H1 (cell line): Measurements from ENCODE around the gene PRPF38A. TPM values are rescaled to one million over a fixed set of nuclear protein-coding genes. Genes with fewer than 3 reads are reported as not detected.

Experiments
- CTCF ChIA-PET: fragments of 300-600 bp; sonication (Branson Sonifier 250); formaldehyde crosslinking; loops from one replicate; lab custom pipeline; 2021; ENCODE audit not compliant: partially characterized antibody; lab: Charles Lee
- POLR2A ChIA-PET: fragments of 300-600 bp; sonication (Branson Sonifier 250); formaldehyde crosslinking; loops from one replicate; lab custom pipeline; 2021; ENCODE audit warnings: inconsistent platforms; ENCODE audit not compliant: partially characterized antibody; lab: Charles Lee
- DNase-seq, 2 experiments: peaks; one replicate each; pipeline versions ENCODE4 v3.0.0 to v3.0.0-alpha.2; 2010 to 2022; ENCODE audit warnings: low spot score in 2 of 2, low read depth in 1 of 2, mixed read lengths in 1 of 2
- FAIRE-seq: peaks from 2 replicates; lab custom pipeline; 2011; peaks lifted over from hg19 to GRCh38; lab: Jason Lieb, UNC
- H2AFZ ChIP-seq: 2 replicates; pipeline ENCODE4 v1.8.1; 2012; ENCODE audit warnings: low read length, inconsistent platforms
- H2AK5ac ChIP-seq: 2 replicates; pipeline ENCODE4 v1.6.1; 2013; ENCODE audit warnings: low read depth, low read length
- H2BK120ac ChIP-seq: replicated peaks from 2 replicates; pipeline ENCODE3; 2013; ENCODE audit warnings: low read depth, low read length, inconsistent platforms
- H2BK12ac ChIP-seq: 2 replicates; pipeline ENCODE4 v1.6.1; 2013; ENCODE audit warnings: low read depth, low read length
- H2BK15ac ChIP-seq: 2 replicates; pipeline ENCODE4 v1.6.1; 2013; ENCODE audit warnings: low read length
- H2BK20ac ChIP-seq: 2 replicates; pipeline ENCODE4 v1.6.1; 2013; ENCODE audit warnings: low read length
- H2BK5ac ChIP-seq: 2 replicates; pipeline ENCODE4 v1.6.1; 2013; ENCODE audit warnings: low read depth, low read length
- H3K14ac ChIP-seq: 2 replicates; pipeline ENCODE4 v1.6.1; 2013; ENCODE audit warnings: inconsistent platforms; ENCODE audit not compliant: insufficient read length
- H3K18ac ChIP-seq: 2 replicates; pipeline ENCODE4 v1.6.1; 2013; ENCODE audit warnings: low read length; ENCODE audit errors: extremely low read depth
- H3K23ac ChIP-seq: 2 replicates; pipeline ENCODE4 v1.6.1; 2013; ENCODE audit warnings: inconsistent platforms; ENCODE audit not compliant: insufficient read length
- H3K23me2 ChIP-seq: 2 replicates; pipeline ENCODE4 v1.6.1; 2013; ENCODE audit warnings: low read depth, low read length
- H3K27ac ChIP-seq: 2 replicates; pipeline ENCODE4 v1.6.1; 2011; ENCODE audit warnings: low read depth, low read length, inconsistent platforms
- H3K27me3 ChIP-seq, 4 experiments: replicated peaks in 1 of 4; 1 replicate in 1 of 4; 2 replicates in 3 of 4; pipeline versions ENCODE4 v1.6.1 to v1.8.1; 2011 to 2013; ENCODE audit warnings: low read length in 3 of 4, mild to moderate bottlenecking in 3 of 4, inconsistent platforms in 2 of 4, mixed read lengths in 2 of 4, moderate library complexity in 1 of 4; ENCODE audit not compliant: control insufficient read depth in 3 of 4, insufficient read depth in 3 of 4; ENCODE audit errors: extremely low read depth in 1 of 4
- H3K36me3 ChIP-seq, 4 experiments: 2 replicates each; pipeline versions ENCODE4 v1.6.1 to v1.8.1; 2011 to 2013; ENCODE audit warnings: mild to moderate bottlenecking in 4 of 4, low read length in 3 of 4, moderate library complexity in 2 of 4, control low read depth in 1 of 4, inconsistent platforms in 1 of 4; ENCODE audit not compliant: insufficient read depth in 4 of 4, control insufficient read depth in 2 of 4
- H3K4ac ChIP-seq: replicated peaks from 2 replicates; pipeline ENCODE3; 2013; ENCODE audit warnings: low read length, low read depth, mixed read lengths, inconsistent platforms; ENCODE audit not compliant: insufficient read length
- H3K4me1 ChIP-seq, 4 experiments: replicated peaks in 1 of 4; 1 replicate in 1 of 4; 2 replicates in 3 of 4; pipeline versions ENCODE4 v1.6.1 to v1.8.1; 2011 to 2013; ENCODE audit warnings: low read length in 3 of 4, inconsistent platforms in 2 of 4, mixed read lengths in 1 of 4; ENCODE audit not compliant: insufficient read depth in 4 of 4, control insufficient read depth in 3 of 4
- H3K4me2 ChIP-seq, 2 experiments: 2 replicates each; pipeline versions ENCODE4 v1.6.1 to v1.8.1; 2011 to 2013; ENCODE audit warnings: low read depth in 2 of 2, low read length in 2 of 2, control low read depth in 1 of 2, inconsistent platforms in 1 of 2, mild to moderate bottlenecking in 1 of 2; ENCODE audit not compliant: insufficient read depth in 1 of 2
- H3K4me3 ChIP-seq, 4 experiments: fragments of 200-600, 300-600 bp in 1 of 4; sonication (generic), shearing (Covaris generic), sonication (Bioruptor Twin) in 1 of 4; 2 replicates each; pipeline versions ENCODE4 v1.5.1 to v1.8.1; 2011 to 2016; ENCODE audit warnings: low read length in 4 of 4, low read depth in 3 of 4, control low read depth in 2 of 4, inconsistent platforms in 2 of 4, mild to moderate bottlenecking in 2 of 4, mixed read lengths in 1 of 4, moderate library complexity in 1 of 4; ENCODE audit not compliant: insufficient read depth in 2 of 4; ENCODE audit errors: extremely low read depth in 1 of 4
- H3K56ac ChIP-seq: replicated peaks from 2 replicates; pipeline ENCODE3; 2013; ENCODE audit warnings: low read depth, mild to moderate bottlenecking, mixed read lengths, low read length, inconsistent platforms; ENCODE audit not compliant: insufficient read length
- H3K79me1 ChIP-seq: 2 replicates; pipeline ENCODE4 v1.6.1; 2013; ENCODE audit warnings: low read depth, low read length, control low read depth
- H3K79me2 ChIP-seq, 2 experiments: 2 replicates each; pipeline versions ENCODE4 v1.6.1 to v1.8.1; 2012 to 2013; ENCODE audit warnings: low read length in 2 of 2, mild to moderate bottlenecking in 2 of 2, inconsistent platforms in 1 of 2; ENCODE audit not compliant: insufficient read depth in 2 of 2, control insufficient read depth in 1 of 2
- H3K9ac ChIP-seq, 4 experiments: replicated peaks in 1 of 4; 1 replicate in 1 of 4; 2 replicates in 3 of 4; pipeline versions ENCODE4 v1.6.1 to v1.8.1; 2011 to 2013; ENCODE audit warnings: low read depth in 3 of 4, low read length in 3 of 4, control low read depth in 2 of 4, mild to moderate bottlenecking in 2 of 4, moderate library complexity in 2 of 4, inconsistent platforms in 1 of 4; ENCODE audit errors: extremely low read depth in 1 of 4
- H3K9me3 ChIP-seq, 2 experiments: 2 replicates each; pipeline versions ENCODE4 v1.6.1 to v1.8.1; 2012 to 2013; ENCODE audit warnings: mild to moderate bottlenecking in 2 of 2, moderate library complexity in 2 of 2, control low read depth in 1 of 2, inconsistent platforms in 1 of 2, low read depth in 1 of 2, low read length in 1 of 2, mixed read lengths in 1 of 2; ENCODE audit not compliant: insufficient read depth in 2 of 2
- H4K20me1 ChIP-seq, 2 experiments: replicated peaks in 1 of 2; 2 replicates each; pipeline versions ENCODE3 to v1.8.1; 2011 to 2013; ENCODE audit warnings: inconsistent platforms in 2 of 2, low read length in 2 of 2, mild to moderate bottlenecking in 1 of 2; ENCODE audit not compliant: insufficient read depth in 2 of 2, control insufficient read depth in 1 of 2
- H4K5ac ChIP-seq: 2 replicates; pipeline ENCODE4 v1.6.1; 2013; ENCODE audit warnings: low read length, low read depth, mixed read lengths, inconsistent platforms; ENCODE audit not compliant: insufficient read length
- H4K8ac ChIP-seq: 2 replicates; pipeline ENCODE4 v1.8.0; 2013; ENCODE audit warnings: mild to moderate bottlenecking, moderate library complexity, low read length, inconsistent platforms; ENCODE audit not compliant: insufficient read depth; ENCODE audit errors: extremely low read depth
- H4K91ac ChIP-seq: replicated peaks from 2 replicates; pipeline ENCODE3; 2013; ENCODE audit warnings: low read length, mixed read lengths, inconsistent platforms; ENCODE audit not compliant: insufficient read length
- ATF2 ChIP-seq: IDR thresholded peaks from 2 replicates; pipeline ENCODE4 v1.6.1; 2012; ENCODE audit warnings: low read length, inconsistent platforms
- CTBP2 ChIP-seq: IDR thresholded peaks from 2 replicates; pipeline ENCODE4 v1.7.0; 2011; ENCODE audit warnings: borderline replicate concordance, mild to moderate bottlenecking, moderate library complexity, mixed read lengths, low read length; ENCODE audit not compliant: insufficient read depth, insufficient read length
- FOSL1 ChIP-seq: IDR thresholded peaks from 2 replicates; pipeline ENCODE4 v1.6.1; 2011; ENCODE audit warnings: mild to moderate bottlenecking, low read depth, low read length, moderate library complexity; ENCODE audit not compliant: insufficient read depth
- GABPA ChIP-seq: IDR thresholded peaks from 2 replicates; pipeline ENCODE4 v1.6.1; 2011; ENCODE audit warnings: mild to moderate bottlenecking, low read length, moderate library complexity, borderline replicate concordance; ENCODE audit not compliant: insufficient read depth
- MAFK ChIP-seq: IDR thresholded peaks from 2 replicates; pipeline ENCODE4 v1.6.1; 2012; ENCODE audit warnings: low read depth, mild to moderate bottlenecking, improper control_type of control experiment, low read length
- NANOG ChIP-seq: IDR thresholded peaks from 2 replicates; pipeline ENCODE4 v1.6.1; 2011; ENCODE audit warnings: low read length, low read depth, mild to moderate bottlenecking, inconsistent platforms; ENCODE audit not compliant: insufficient read depth, poor library complexity, severe bottlenecking
- PHF8 ChIP-seq: fragments of 200-600 bp; sonication (generic); conservative IDR thresholded peaks from 2 replicates; pipeline ENCODE4 v1.7.1; 2012; ENCODE audit warnings: low read depth, mild to moderate bottlenecking, inconsistent platforms, low read length, moderate library complexity
- SIN3A ChIP-seq, 2 experiments: IDR thresholded peaks in 1 of 2; conservative IDR thresholded peaks in 1 of 2; 2 replicates each; pipeline ENCODE4 v1.6.1; 2011 to 2012; ENCODE audit warnings: low read length in 2 of 2, improper control_type of control experiment in 1 of 2, low read depth in 1 of 2, mild to moderate bottlenecking in 1 of 2
- SUZ12 ChIP-seq: fragments of 200-600 bp; sonication (generic); IDR thresholded peaks from 2 replicates; pipeline ENCODE4 v1.6.1; 2012; ENCODE audit warnings: mild to moderate bottlenecking, inconsistent platforms, low read length, moderate library complexity, mixed read lengths
- TAF1 ChIP-seq: IDR thresholded peaks from 2 replicates; pipeline ENCODE4 v1.6.1; 2011; ENCODE audit warnings: mild to moderate bottlenecking, low read depth, low read length
- TAF7 ChIP-seq: optimal IDR thresholded peaks from 2 replicates; pipeline ENCODE3; 2011; ENCODE audit warnings: low read depth, mild to moderate bottlenecking, inconsistent platforms, low read length, moderate library complexity, borderline replicate concordance
- WGBS, 2 experiments: shearing (Covaris generic) in 1 of 2; methylation state at CpG; one replicate each; pipeline versions ENCODE4 v1.1.6 to v1.1.7; 2013 to 2015; ENCODE audit warnings: low lambda C conversion rate in 2 of 2, mixed read lengths in 2 of 2, inconsistent platforms in 1 of 2, low coverage in 1 of 2, missing lambda C conversion rate in 1 of 2; ENCODE audit not compliant: insufficient replicate concordance in 2 of 2, insufficient coverage in 1 of 2, insufficient read length in 1 of 2; ENCODE audit errors: extremely low coverage in 1 of 2, missing lambda C conversion rate in 1 of 2; 5-methylcytosine and 5-hydroxymethylcytosine counted together
- polyA plus RNA-seq, 7 experiments: library from polyadenylated mRNA; depleted of rRNA in 3 of 7; stranded (reverse) in 5 of 7; unstranded in 2 of 7; fragments of >200 nt in 5 of 7; fragments of 200-250 nt in 2 of 7; gene quantifications; 1 replicate in 5 of 7; 2 replicates in 1 of 7; 4 replicates in 1 of 7; pipeline versions ENCODE4 v1.2.1 to v1.2.3, GENCODE V29; 2011 to 2013; ENCODE audit warnings: missing spikeins in 2 of 7, mixed read lengths in 2 of 7
- total RNA-seq: library from RNA; stranded (reverse); fragmentation: NEBNext Ultra II Directional; extraction: Animal tissue kit (Norgen Biotek cat#: 25700); gene quantifications from 2 replicates; pipeline ENCODE4 v1.2.1, GENCODE V29; 2021

The PRPF38A gene
- total and polyA plus RNA-seq, 2 of the 8 experiments (the other 6 are each of a cell fraction or from before 2014, with no cell fraction given) = 25.6 to 76.2 TPM

DNA sequence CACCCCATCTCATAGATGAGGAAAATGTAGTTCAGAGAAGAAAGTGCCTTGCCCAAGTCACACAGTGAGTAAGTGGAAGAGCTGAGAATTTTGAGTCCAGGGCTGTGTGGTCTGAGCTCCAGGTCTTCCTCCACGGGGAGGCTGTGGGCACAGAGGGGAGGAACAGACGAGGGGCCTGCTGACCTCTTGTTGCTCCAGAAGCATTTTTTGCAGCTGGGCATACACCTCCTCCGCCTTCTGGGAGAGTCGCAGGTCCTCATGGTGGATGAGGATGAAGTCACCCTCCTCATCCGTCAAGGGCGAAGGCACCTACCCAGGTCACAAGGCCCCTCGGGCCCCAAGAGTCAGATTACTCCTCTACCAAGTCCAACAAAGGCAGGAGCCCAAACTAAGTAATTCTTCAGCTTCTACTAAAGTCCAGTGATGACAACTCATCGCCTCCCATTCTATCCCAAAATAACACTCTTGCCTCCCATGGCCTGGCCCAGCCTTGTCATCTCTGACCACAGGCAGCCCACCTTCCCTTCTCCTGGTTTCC, 47.5 kb upstream of the PRPF38A start:
- H4K20me1 ChIP-seq = peaks cover 3 to 6% of the 10 kb centered on the region in 2 experiments
- no peak overlapping the region for H3K4ac ChIP-seq
- H2BK20ac ChIP-seq = no peak overlapping the region
- POLR2A ChIA-PET = interaction anchor here (0.9 to 1.9 kb wide), 3 partner anchors 8 to 19 kb away, joined by 3 to 6 read pairs (median 5); no protein-coding TSS in a partner anchor
- WGBS, 2 experiments = 93% methylated on average over 8 of the region's 8 CpGs; no CpG with 5 or more reads in 1 of the 2 experiments
- no peaks in the 10 kb centered on the region for H3K9me3 ChIP-seq
- no peak overlapping the region for H2BK15ac ChIP-seq
- H3K23me2 ChIP-seq = no peaks in the 10 kb centered on the region
- no peak overlapping the region for H3K18ac ChIP-seq
- no peak overlapping the region for H2AK5ac ChIP-seq
- no peak overlapping the region for H3K9ac ChIP-seq
- no peaks in the 10 kb centered on the region for H3K79me2 ChIP-seq
- H3K27ac ChIP-seq = no peak overlapping the region
- H4K8ac ChIP-seq = no peak overlapping the region
- CTCF ChIA-PET = no interaction called here
- no peak overlapping the region for H3K56ac ChIP-seq
- no peak overlapping the region for H2AFZ ChIP-seq
- no peak overlapping the region for H3K14ac ChIP-seq
- H3K4me3 ChIP-seq = no peak overlapping the region
- no peak overlapping the region for H2BK5ac ChIP-seq
- H2BK12ac ChIP-seq = no peak overlapping the region
- H4K91ac ChIP-seq = no peak overlapping the region
- no peaks in the 10 kb centered on the region for H3K79me1 ChIP-seq
- H3K27me3 ChIP-seq = no peaks in the 10 kb centered on the region
- H2BK120ac ChIP-seq = no peak overlapping the region
- no peak overlapping the region for H3K23ac ChIP-seq
- H4K5ac ChIP-seq = no peak overlapping the region
- FAIRE-seq = no peak
- H3K4me2 ChIP-seq = no peak overlapping the region
- DNase-seq = no peak
- H3K36me3 ChIP-seq = peaks cover 30 to 94% (median 74%) of the 10 kb centered on the region in 4 experiments; a peak in 7 of 8 replicates
- peaks cover 0 to 1% (median under 1%) of the 10 kb centered on the region in 4 experiments; a peak in 2 of 7 replicates for H3K4me1 ChIP-seq
- TF ChIP-seq MAFK (no peak), CTBP2 (no peak), SUZ12 (no peak), TAF7 (no peak), TAF1 (no peak), PHF8 (no peak), ATF2 (no peak), NANOG (no peak), GABPA (no peak), FOSL1 (no peak), SIN3A (conservative IDR thresholded peaks at IDR 0.05 in 1 of 2, IDR thresholded peaks at IDR 0.05 in 1 of 2; ENCODE audit: low read depth in 1 of 2, low read length in 2 of 2) (no peak)
